ENCODE data around the gene RABEP1. TPM values are rescaled to one million over a fixed set of nuclear protein-coding genes. Genes with fewer than 3 reads are reported as not detected.

Gene RABEP1
- polyA plus RNA-seq, 1 of the 3 experiments (the other 2 are of a cell fraction): 9.7 TPM

DNA sequence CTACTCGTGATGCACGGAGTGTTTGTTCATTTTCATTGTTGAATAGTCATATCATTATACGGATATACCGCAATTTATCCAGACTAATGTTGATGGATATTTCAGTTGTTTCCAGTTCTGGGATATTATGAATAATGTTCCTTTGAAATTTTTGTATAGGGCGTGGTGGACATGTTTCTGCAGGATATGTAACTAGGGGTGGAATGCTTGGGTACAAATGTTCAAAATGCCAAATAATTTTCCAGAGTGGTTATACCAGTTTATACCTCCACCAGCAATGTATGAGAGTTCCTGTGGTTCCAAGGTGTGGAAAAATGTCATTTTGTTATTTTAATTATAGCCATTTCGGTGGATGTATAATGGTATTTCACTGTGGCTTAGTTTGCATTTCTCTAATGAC is 83.7 kb downstream of the RABEP1 start:
- POLR2A ChIA-PET: no interaction called here
- CTCF ChIA-PET: no interaction called here
- peaks cover 33 to 44% of the 10 kb centered on the region in 2 experiments for H3K36me3 ChIP-seq (replicated peaks in 1 of 2; ENCODE audit: control insufficient read depth in 1 of 2, insufficient read depth in 2 of 2, low read length in 1 of 2)

DNA sequence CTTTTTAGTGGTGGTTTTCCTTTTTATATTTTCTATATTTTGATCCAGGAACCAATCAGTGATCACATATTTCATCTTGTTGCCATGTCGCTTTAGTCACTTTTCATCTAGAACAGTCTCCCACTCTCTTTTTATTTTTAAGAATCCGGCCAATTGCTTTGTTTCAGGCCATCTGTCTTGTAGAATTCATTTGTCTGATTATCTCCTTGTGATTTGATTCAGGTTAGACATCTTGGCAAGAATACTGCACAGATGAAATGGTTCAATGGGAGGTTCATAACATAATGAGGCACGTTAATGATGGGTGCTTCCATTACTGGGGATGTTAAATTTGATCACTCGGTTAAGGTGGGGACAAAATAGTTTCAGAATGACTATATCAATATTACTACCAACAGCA is 88.3 kb downstream of the RABEP1 start:
- CTCF ChIA-PET: no interaction called here
- H4K20me1 ChIP-seq (ENCODE audit: insufficient read depth): no peaks in the 10 kb centered on the region

More for the DNA sequence above, 83.7 kb downstream of the RABEP1 start:
- Histone ChIP-seq H3K27ac (ENCODE audit: low read depth in 2 of 2, low read length in 1 of 2) (no peak overlapping the region), H3K9me2 (no peaks in the 10 kb centered on the region), H2AFZ (ENCODE audit: low read depth) (no peak overlapping the region), H3K4me1 (ENCODE audit: control insufficient read depth in 1 of 2, insufficient read depth in 2 of 2, low read depth in 1 of 2, low read length in 1 of 2) (no peaks in the 10 kb centered on the region), H3K4me3 (ENCODE audit: low read depth in 2 of 2, low read length in 1 of 2) (no peak overlapping the region), H3K9me3 (no peaks in the 10 kb centered on the region), H3K27me3 (ENCODE audit: insufficient read depth) (no peaks in the 10 kb centered on the region), H3F3A (replicated peaks; ENCODE audit: insufficient read depth) (no peaks in the 10 kb centered on the region), H4K20me1 (ENCODE audit: insufficient read depth) (no peaks in the 10 kb centered on the region), H3K4me2 (no peak overlapping the region), H3K9ac (no peak overlapping the region), H3K79me2 (ENCODE audit: insufficient read depth) (no peaks in the 10 kb centered on the region)
- no peak for TF ChIP-seq YY1 (IDR thresholded peaks at IDR 0.05; ENCODE audit: low read depth)
- no peak for DNase-seq
- WGBS (ENCODE audit: low lambda C conversion rate): 97% methylated on average over 6 of the region's 6 CpGs

DNA sequence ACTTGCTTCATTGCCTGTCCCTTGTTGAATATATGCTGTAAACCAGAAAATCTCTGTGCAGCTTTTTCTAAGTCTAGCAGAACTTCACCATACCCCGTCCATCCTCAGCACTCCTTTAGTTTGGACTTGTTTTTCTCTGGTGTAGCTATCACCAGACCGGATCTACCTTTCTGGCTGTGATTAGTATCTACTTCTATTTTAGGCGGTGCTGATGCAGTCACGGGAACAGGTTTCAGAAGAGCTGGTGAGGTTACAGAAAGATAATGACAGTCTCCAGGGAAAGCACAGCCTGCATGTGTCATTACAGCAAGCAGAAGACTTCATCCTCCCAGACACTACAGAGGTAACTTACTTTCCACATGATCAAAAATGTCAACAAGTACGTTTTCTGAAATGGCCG is 91.0 kb downstream of the RABEP1 start:
- ChIA-PET POLR2A (interaction anchor here (0.6 kb wide), 1 partner anchor 77 kb away, joined by 3 read pairs; no protein-coding TSS in a partner anchor), CTCF (interaction anchor here (1.7 kb wide), 1 partner anchor 66 kb away, joined by 6 read pairs; the partner anchor contains the start of gene C1QBP)
- no peak overlapping the region for H3K27ac ChIP-seq (ENCODE audit: low read depth in 2 of 2, low read length in 1 of 2)
- no peak overlapping the region for H3K4me2 ChIP-seq
- H2AFZ ChIP-seq (ENCODE audit: low read depth): no peak overlapping the region
- no peaks in the 10 kb centered on the region for H3K4me1 ChIP-seq (ENCODE audit: control insufficient read depth in 1 of 2, insufficient read depth in 2 of 2, low read depth in 1 of 2, low read length in 1 of 2)
- no peaks in the 10 kb centered on the region for H3K9me2 ChIP-seq
- no peaks in the 10 kb centered on the region for H3K9me3 ChIP-seq
- no peak overlapping the region for H3K4me3 ChIP-seq (ENCODE audit: low read depth in 2 of 2, low read length in 1 of 2)
- no peaks in the 10 kb centered on the region for H3K27me3 ChIP-seq (ENCODE audit: insufficient read depth)
- peaks cover 27 to 34% of the 10 kb centered on the region in 2 experiments for H3K36me3 ChIP-seq (replicated peaks in 1 of 2; ENCODE audit: control insufficient read depth in 1 of 2, insufficient read depth in 2 of 2, low read length in 1 of 2)
- 91% methylated on average over 6 of the region's 6 CpGs for WGBS (ENCODE audit: low lambda C conversion rate)
- H3K79me2 ChIP-seq (ENCODE audit: insufficient read depth): no peaks in the 10 kb centered on the region
- H3K9ac ChIP-seq: no peak overlapping the region
- H4K20me1 ChIP-seq (ENCODE audit: insufficient read depth): no peaks in the 10 kb centered on the region
- no peak for TF ChIP-seq RCOR1 (IDR thresholded peaks at IDR 0.05; ENCODE audit: low read length)
- no peak for TF ChIP-seq POLR2AphosphoS5 (IDR thresholded peaks at IDR 0.05; ENCODE audit: low read depth, low read length)
- TF ChIP-seq NRF1 (IDR thresholded peaks at IDR 0.05; ENCODE audit: low read depth, low read length): no peak
- peaks cover 8% of the 10 kb centered on the region for H3F3A ChIP-seq (replicated peaks; ENCODE audit: insufficient read depth)
- DNase-seq: no peak

More for the DNA sequence above, 88.3 kb downstream of the RABEP1 start:
- Histone ChIP-seq H3K4me2 (no peak overlapping the region), H3K4me3 (ENCODE audit: low read depth in 2 of 2, low read length in 1 of 2) (no peak overlapping the region), H3K9ac (no peak overlapping the region), H3K9me3 (no peaks in the 10 kb centered on the region), H3K9me2 (no peaks in the 10 kb centered on the region), H3K27me3 (ENCODE audit: insufficient read depth) (no peaks in the 10 kb centered on the region), H3K4me1 (ENCODE audit: control insufficient read depth in 1 of 2, insufficient read depth in 2 of 2, low read depth in 1 of 2, low read length in 1 of 2) (no peaks in the 10 kb centered on the region), H3K36me3 (replicated peaks in 1 of 2; ENCODE audit: control insufficient read depth in 1 of 2, insufficient read depth in 2 of 2, low read length in 1 of 2) (peaks cover 25 to 27% of the 10 kb centered on the region in 2 experiments), H3F3A (replicated peaks; ENCODE audit: insufficient read depth) (no peaks in the 10 kb centered on the region), H3K79me2 (ENCODE audit: insufficient read depth) (no peaks in the 10 kb centered on the region), H2AFZ (ENCODE audit: low read depth) (no peak overlapping the region), H3K27ac (ENCODE audit: low read depth in 2 of 2, low read length in 1 of 2) (no peak overlapping the region)
- WGBS (ENCODE audit: low lambda C conversion rate): 95% methylated on average over 4 of the region's 4 CpGs
- POLR2A ChIA-PET: no interaction called here
- TF ChIP-seq TCF12 (IDR thresholded peaks at IDR 0.05) (no peak), YY1 (IDR thresholded peaks at IDR 0.05; ENCODE audit: low read depth) (no peak), TAF1 (IDR thresholded peaks at IDR 0.05; ENCODE audit: borderline replicate concordance, low read depth, low read length) (no peak), MXI1 (IDR thresholded peaks at IDR 0.05; ENCODE audit: low read depth, low read length) (no peak), GATA2 (CRISPR knock-in tag; IDR thresholded peaks at IDR 0.05) (no peak), FOXM1 (IDR thresholded peaks at IDR 0.05; ENCODE audit: low read depth) (no peak), GABPA (IDR thresholded peaks at IDR 0.05; ENCODE audit: low read depth) (no peak)
- no peak for DNase-seq
